Mammary epithelial cell (primary cell): Measurements from ENCODE around the gene UBAC2.

Experiments
- CTCF ChIP-seq, 2 donors: IDR thresholded peaks in 1 of 2; conservative IDR thresholded peaks in 1 of 2; 2 replicates each; pipeline ENCODE4 v1.5.1; 2011 to 2012; ENCODE audit warnings: inconsistent platforms in 2 of 2, low read length in 2 of 2, mild to moderate bottlenecking in 2 of 2, control low read depth in 1 of 2, low read depth in 1 of 2; ENCODE audit not compliant: insufficient read depth in 1 of 2; ENCODE audit errors: extremely low read depth in 1 of 2
- EZH2 ChIP-seq: IDR thresholded peaks from 2 replicates; pipeline ENCODE4 v1.6.1; 2012; ENCODE audit warnings: low read length, inconsistent platforms, borderline replicate concordance

GRCh38 chr13:99393791-99394735 lies 193.4 kb downstream of the UBAC2 start:
- no peak for TF ChIP-seq CTCF (conservative IDR thresholded peaks at IDR 0.05 in 1 of 2, IDR thresholded peaks at IDR 0.05 in 1 of 2; ENCODE audit: extremely low read depth in 1 of 2, insufficient read depth in 1 of 2, low read depth in 1 of 2, low read length in 2 of 2)
- no peak for TF ChIP-seq EZH2
